Amniotic stem cell (primary cell): ENCODE measurements around the gene BRD4.

Source experiments
- DNase-seq: peaks from one replicate; lab custom pipeline; 2025; lab: John Stamatoyannopoulos, UW

BRD4 gene

DNA sequence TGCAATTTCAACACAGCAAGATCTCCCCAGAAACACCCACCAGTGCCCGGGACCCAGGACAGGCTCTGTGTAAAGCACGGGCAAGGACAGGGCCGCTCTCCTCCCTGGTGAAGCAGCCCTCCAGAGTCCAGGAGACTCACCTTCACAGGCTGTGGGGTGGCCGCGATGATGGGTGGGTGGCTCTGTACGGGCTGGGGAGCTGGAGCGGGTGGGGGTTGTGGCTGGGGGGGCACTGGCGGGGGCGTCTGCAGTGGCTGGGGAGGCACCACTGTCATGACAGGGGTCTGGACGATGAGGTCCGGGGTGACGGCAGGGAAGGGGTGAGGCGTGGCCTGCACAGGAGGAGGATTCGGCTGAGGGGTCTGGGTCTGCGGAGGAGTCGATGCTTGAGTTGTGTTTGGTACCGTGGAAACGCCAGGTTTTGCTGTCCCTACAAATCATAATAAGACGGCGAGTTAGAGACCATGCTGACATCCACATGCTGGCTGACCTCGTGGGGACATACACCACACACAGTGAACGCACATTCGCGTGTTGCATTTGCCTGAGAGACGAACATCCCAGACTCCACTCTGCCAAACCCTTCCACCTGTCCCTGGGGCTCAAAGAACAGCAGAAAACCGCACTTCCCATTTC is 67.0 kb downstream of the BRD4 start:
- DNase-seq: no peak

DNA sequence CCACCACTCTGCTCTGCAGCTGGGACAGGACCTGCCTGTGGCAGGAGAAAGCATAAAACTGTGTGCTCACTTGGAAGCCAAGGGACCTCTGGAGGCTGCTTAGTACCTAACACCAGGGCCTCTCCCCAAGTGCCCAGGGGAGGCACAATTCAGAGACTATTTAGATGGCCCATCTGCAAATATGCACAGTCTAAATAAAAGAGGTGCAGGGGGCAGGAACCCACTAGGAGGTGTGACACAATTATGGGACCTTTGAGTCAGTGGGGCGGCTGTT is 67.5 kb downstream of the BRD4 start:
- DNase-seq: no peak

GRCh38 chr19:15264061-15264932 is 68.0 kb downstream of the BRD4 start:
- peak; percentile 21 for DNase-seq

DNA sequence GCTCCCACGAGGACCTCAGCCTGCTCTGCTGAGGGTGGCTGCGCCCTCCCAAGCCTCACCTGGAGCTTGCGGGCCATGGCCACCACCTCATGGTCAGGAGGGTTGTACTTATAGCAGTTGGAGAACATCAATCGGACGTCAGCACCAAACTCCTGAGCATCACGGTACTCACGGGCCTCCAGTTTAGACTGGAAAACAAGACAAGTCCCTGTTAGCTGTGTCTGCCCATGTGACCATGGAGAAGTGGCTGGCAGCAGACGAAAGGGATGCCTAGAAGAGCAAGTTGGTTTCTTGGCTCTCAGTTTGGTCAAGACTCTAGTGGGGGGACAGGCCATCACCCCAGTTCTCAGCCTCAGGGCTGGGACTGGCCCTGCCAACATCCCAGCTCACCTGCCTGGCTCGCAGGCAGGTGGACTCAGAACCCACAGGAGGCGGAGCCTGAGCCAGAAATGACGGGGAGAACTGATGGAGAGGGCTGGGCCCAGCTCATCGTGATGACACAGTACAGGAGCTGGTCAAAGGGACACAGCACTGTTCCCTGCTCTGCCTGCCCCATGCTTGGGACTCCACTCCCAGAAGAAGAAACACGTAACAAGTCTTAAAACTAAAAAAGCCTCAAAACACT is 68.9 kb downstream of the BRD4 start:
- DNase-seq: no peak

GRCh38 chr19:15262011-15262410 is 70.3 kb downstream of the BRD4 start:
- DNase-seq: no peak

- DNase-seq: no peak
Measured at GRCh38 chr19:15260939-15261338, 71.4 kb downstream of the BRD4 start.

DNA sequence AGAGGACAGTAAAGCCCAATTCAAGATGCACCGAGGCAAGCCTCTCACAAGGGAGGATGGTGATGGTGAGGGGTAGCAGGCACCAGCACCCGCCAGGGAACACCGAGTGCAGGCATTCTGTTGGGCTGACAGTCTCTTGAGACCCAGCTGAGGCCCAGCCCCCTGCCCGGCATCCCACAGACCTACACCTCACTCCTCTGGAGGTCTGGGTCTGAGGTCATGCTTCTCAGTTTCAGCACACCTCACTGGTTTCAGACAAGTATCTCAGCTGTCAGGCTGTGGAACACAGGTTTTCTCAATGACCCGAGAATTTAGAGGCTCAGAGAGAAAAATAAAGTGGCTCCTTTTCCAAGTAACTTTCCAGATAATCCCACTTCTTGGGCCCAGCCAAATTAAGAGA is 72.4 kb downstream of the BRD4 start:
- no peak for DNase-seq

- DNase-seq: no peak
Measured at GRCh38 chr19:15257782-15258181, 74.6 kb downstream of the BRD4 start.

DNA sequence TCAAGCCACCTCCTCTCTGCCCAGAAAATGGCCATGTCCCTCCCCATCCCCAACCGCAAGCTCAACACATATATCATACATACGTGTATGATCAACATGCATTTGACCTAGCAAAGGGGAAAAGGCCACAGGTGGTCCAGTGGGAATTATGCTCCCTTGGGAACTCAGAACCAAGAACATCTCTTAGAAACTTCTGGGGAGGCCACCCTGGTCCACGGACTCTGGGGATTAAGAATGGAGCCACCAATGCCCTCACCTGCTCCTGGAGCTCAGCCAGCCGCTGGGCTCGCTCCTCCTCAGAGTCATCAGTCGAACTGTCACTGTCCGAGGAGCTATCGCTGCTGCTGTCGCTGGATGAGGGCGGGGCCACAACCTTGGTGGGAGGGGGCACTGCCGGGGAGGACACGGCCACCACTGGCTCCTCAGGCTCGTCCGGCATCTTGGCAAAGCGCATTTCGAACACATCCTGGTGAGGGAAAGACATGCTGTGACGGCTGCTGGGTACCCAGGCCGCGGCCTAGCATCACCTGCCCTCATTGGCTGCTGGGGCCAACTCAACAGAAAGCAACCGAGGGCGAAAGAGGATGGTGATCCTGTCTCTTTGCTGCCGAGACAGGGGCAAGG is 75.5 kb downstream of the BRD4 start:
- no peak for DNase-seq

DNA sequence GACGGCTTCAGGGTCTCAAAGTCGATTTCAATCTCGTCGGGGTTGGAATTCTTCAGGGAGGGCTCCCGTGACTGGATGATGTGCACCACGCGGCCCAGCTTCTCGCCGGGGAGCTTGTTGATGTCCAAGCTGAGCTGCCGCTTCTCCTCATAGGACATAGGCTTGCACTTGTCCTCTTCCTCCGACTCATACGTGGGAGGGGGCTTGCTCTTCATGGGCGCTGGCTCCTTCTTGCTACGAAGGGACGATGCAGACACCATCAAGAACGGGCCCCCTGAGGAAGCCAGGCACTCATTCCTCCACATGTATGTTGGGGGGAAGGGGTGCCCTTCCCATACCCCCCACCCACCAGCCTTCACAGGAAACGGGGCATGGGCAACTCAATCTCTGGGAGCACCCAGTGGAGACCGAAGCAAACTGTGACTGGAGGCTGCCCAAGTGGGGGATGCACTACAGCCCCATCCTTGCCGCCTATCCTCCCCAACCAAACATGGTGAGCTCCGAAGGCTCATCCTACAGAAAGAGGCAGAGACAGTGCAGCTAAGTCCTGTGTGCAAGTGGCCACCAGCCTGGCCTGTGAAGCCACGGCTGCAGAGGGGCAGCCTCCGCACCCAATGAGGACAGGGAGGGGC is 76.9 kb downstream of the BRD4 start:
- no peak for DNase-seq

- DNase-seq: no peak
Measured at GRCh38 chr19:15254547-15254946, 77.8 kb downstream of the BRD4 start.

DNA sequence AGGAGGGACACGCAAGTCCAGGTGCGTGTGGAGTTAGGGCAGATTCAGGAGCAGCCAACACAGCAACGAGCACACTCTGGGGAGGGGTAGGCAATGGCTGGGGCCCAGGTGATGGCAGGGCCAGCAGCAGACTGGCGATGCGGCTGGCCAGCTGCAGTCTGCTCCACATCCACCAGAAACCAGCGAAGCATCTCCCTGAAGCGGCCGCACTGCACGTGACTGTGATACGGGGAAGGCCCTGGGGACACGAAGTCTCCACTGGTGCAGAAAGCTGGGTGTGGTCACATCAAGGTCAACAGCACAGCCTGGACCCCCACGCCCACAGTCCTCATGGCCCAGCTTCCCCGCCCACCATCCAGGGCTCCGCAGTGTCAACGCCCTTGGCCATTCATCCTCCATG is 78.8 kb downstream of the BRD4 start:
- DNase-seq: no peak

DNA sequence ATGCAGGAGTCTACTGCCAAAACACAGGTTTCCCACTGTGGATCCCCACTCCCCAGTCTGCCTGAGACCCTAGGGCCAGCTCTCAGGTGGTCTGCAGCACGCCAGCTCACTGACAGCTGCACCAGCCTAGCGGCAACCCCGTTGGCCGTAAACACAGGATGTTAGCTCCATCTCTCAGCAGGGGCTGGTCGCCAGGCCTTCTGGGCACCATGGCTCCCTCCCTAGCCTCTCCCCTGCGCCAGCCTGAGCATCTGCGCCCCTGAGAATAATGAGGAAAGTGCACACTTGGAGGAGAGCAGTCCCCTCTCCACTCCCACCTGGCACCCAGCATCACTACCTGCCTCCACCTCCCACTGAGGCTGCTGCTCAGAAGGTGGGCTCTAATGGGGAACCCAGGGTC is 79.3 kb downstream of the BRD4 start:
- no peak for DNase-seq

- no peak for DNase-seq
Measured at GRCh38 chr19:15252398-15253018, 79.8 kb downstream of the BRD4 start.

GRCh38 chr19:15251749-15252397 is 80.5 kb downstream of the BRD4 start:
- peak; percentile 62 for DNase-seq

- DNase-seq: peak; percentile 8
Measured at GRCh38 chr19:15251010-15251748, 81.2 kb downstream of the BRD4 start.

GRCh38 chr19:15250640-15250993 is 81.7 kb downstream of the BRD4 start:
- DNase-seq: no peak

DNA sequence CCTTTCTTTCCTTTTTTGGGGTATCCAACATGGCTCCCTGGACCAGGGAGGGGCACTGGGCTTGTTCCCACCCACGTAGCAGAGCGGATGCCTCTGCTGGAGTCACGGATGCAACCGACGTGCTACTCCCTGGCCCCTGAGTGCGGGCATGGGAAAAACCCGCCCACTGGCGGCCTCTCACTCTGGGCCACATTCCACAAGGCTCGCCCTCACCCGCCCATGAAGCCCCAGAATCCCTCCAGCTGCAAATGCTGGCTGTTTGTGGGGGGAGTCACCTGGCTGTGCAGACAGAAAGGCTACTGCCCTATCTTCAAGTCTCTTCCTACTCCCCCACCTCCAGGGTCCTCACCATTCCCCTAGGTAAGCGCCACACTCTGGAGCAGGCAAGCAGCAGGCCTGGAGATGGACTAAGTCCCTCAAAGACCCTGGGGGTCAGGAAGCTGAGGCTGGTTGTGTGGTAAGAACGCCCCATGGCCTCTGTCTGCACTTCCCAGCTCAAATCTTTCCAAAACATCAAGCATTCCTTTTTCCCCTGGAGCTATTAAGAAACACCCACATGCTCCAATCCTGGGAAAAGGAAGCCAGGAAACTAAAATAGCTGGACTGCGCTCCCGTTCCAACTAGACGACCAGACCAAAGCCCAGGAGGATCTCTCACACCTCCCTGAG is 82.2 kb downstream of the BRD4 start:
- peak; percentile 26 for DNase-seq

DNA sequence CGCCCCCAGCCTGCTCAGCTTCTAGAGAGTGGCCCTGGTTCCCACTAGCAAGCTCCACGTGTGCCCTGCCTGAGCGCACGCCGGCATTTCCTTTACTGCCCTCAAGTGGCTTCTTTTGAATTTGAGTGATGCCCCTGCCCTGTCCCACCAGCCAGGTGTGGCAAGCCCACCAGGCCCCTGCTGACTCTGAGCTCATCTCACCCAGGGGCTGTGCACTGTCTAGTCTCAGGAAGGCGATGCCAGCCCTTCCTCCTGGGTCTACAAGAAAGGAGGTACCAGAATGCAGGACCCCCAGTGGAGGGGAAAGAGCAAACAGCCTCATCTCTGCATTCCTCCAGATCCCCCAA is 82.8 kb downstream of the BRD4 start:
- no peak for DNase-seq
